Measurements from ENCODE around the gene CACNA2D3. TPM values are rescaled to one million over a fixed set of nuclear protein-coding genes. Genes with fewer than 3 reads are reported as not detected.

CACNA2D3 gene
- total RNA-seq, 4 donors from 2014 or later: 0.27 to 1.5 (median 0.79) TPM

DNA sequence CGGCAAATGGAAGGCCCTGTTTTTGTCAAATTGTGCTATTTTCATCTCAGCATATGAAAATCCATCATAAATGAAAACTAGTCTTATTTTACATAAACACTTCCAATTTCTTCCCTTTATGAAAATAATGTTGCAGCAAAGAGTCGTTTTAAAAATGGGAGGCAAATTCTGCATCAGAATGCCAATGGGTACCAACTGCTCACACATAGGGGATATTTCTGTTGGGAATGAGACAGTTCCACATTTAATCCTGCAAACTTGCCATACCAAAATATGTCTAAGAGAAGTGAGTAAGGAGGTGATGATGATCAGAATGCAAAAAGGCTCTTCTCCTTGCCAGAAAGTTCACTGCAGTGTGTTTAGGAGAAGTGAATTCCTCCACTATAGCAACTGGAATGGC is 391.7 kb downstream of the CACNA2D3 start:
- intact Hi-C loops (cut with DNase I; ENCODE audit: low total_unique reads): no loop called here
- no peak for TF ChIP-seq POLR2A (IDR thresholded peaks at IDR 0.05)
- no peak for TF ChIP-seq CTCF (IDR thresholded peaks at IDR 0.05)
- H3K4me3 ChIP-seq (ENCODE audit: low read depth, poor library complexity, severe bottlenecking): no peak overlapping the region
- no peak for DNase-seq (ENCODE audit: low spot score in 2 of 2)
- WGBS, 2 donors: 87 to 91% methylated on average over 2 of the region's 2 CpGs

GRCh38 chr3:54514416-54514815 is 392.1 kb downstream of the CACNA2D3 start:
- no peak overlapping the region for H3K4me3 ChIP-seq (ENCODE audit: low read depth, poor library complexity, severe bottlenecking)
- intact Hi-C loops (cut with DNase I; ENCODE audit: low total_unique reads): no loop called here
- TF ChIP-seq CTCF (IDR thresholded peaks at IDR 0.05) (no peak), POLR2A (IDR thresholded peaks at IDR 0.05) (no peak)
- no peak for DNase-seq (ENCODE audit: low spot score in 2 of 2)
- WGBS, 2 donors: 78 to 79% methylated on average over 6 of the region's 6 CpGs

DNA sequence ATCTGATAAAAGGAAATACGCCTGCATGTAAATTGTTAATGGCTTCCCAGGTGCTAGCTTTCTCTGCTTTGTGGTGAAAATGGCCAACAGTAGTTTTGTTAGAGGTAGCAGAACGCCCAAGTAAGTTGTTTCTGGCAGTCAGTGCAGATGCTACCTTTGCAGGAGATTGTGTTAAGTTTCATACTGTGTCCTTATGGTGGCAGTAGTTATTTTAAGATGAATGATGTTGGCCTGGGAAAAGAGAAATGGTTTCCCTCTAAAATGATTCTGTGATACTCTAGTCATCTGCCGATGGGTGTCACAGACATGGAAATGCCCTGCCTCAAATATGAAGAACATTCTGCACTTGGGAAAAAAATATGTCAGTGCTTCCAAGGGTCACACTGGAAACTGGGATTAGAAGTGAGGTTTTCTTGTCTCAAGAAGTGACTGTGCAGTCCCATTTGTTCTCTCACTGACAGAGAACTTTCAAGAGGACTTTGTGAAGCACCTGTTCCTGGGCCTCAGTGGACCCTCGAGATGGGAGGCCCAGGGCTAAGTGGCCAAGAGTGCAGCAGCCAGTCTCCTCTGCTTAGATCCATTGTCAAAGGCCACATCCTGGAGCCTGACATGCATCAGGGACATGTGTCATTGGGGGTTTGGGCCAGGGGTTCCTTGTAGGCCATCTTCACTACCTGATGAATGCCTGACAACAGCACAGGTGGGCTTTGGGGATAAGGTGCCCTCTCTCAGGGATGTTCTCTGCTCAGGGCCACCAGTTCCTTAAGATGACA is 393.3 kb downstream of the CACNA2D3 start:
- no peak for DNase-seq (ENCODE audit: low spot score in 2 of 2)
- no peak overlapping the region for H3K4me3 ChIP-seq (ENCODE audit: low read depth, poor library complexity, severe bottlenecking)
- intact Hi-C loops (cut with DNase I; ENCODE audit: low total_unique reads): no loop called here
- WGBS, 2 donors: 64 to 66% methylated on average over 4 of the region's 4 CpGs
- no peak for TF ChIP-seq CTCF (IDR thresholded peaks at IDR 0.05)
- no peak for TF ChIP-seq POLR2A (IDR thresholded peaks at IDR 0.05)

DNA sequence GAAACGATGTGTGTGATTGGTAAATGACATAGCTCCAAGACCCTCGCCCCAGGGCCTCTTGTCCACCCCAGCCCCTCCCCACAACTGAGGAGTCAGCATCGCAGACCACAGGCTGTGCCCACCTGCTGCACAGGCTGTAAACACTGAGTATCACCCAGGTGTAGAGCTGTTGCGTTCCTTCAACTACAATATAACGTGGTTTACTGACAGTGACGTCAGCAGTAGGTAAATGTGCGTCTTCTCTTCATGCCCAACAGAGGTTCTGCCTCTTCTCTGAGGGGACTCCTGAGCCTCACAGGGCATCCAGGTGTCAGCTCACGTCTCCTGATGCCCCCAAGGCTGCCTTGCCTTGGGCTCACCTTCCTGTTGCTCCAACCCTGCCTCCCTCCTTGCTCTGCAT is 395.1 kb downstream of the CACNA2D3 start:
- DNase-seq (ENCODE audit: low spot score in 2 of 2): no peak
- intact Hi-C loops (cut with DNase I; ENCODE audit: low total_unique reads): no loop called here
- no peak overlapping the region for H3K4me3 ChIP-seq (ENCODE audit: low read depth, poor library complexity, severe bottlenecking)
- no peak for TF ChIP-seq POLR2A (IDR thresholded peaks at IDR 0.05)
- no peak for TF ChIP-seq CTCF (IDR thresholded peaks at IDR 0.05)
- 68 to 76% methylated on average over 8 of the region's 8 CpGs for WGBS, 2 donors

DNA sequence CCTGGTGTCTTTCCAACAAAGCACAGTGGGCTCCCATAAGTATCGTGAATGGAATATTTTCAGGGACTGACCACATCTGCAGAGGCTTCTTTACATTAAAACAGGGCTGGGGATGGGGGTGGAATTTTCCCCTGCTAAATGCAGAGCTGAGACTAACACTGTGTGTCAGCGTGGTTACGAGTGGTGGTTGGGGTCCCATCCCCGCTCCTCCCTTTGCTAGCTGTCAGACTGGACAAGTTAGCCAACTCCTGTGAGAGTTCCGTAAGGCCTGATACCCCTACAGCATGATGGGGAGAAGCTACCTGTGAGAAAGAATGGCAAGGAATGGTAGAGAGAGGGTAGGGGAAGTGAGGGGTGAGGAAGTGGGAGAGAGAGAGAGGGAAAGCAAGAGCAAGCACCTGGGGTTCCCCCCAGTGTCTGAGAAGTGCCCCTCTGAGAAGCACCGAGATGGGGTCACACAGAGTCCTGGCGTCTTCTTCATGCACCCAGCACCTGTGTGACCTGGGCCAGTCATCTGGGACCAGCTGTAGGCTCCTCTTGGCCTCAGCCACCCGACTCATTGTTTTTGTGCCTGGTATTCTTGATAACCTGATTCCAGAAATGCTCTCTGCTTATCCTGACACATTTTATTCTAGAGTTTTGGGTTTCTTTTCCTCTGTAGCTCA is 395.8 kb downstream of the CACNA2D3 start:
- intact Hi-C loops (cut with DNase I; ENCODE audit: low total_unique reads): no loop called here
- H3K4me3 ChIP-seq (ENCODE audit: low read depth, poor library complexity, severe bottlenecking): no peak overlapping the region
- WGBS, 2 donors: 90 to 93% methylated on average over 8 of the region's 8 CpGs
- TF ChIP-seq CTCF (IDR thresholded peaks at IDR 0.05): no peak
- TF ChIP-seq POLR2A (IDR thresholded peaks at IDR 0.05): no peak
- no peak for DNase-seq (ENCODE audit: low spot score in 2 of 2)

All from lower leg skin (tissue), 4 donors.